Stimulated activated CD4-positive, alpha-beta T cell treated with anti-CD3 and anti-CD28 coated beads, Interleukin-15, amount 100 ng/mL, for 1 hour (primary cell): ENCODE measurements around the gene CCR2.
"Not testable (repeated sequence)": the region's sequence is repeated elsewhere in the genome, so short reads cannot be mapped to it uniquely, and the experiment has no call there.

Source experiments
- DNase-seq, 2 donors: peaks; one replicate each; pipeline ENCODE4 v3.0.0-alpha.2; 2020; ENCODE audit warnings: low read depth in 1 of 2, low spot score in 1 of 2

The CCR2 gene

DNA sequence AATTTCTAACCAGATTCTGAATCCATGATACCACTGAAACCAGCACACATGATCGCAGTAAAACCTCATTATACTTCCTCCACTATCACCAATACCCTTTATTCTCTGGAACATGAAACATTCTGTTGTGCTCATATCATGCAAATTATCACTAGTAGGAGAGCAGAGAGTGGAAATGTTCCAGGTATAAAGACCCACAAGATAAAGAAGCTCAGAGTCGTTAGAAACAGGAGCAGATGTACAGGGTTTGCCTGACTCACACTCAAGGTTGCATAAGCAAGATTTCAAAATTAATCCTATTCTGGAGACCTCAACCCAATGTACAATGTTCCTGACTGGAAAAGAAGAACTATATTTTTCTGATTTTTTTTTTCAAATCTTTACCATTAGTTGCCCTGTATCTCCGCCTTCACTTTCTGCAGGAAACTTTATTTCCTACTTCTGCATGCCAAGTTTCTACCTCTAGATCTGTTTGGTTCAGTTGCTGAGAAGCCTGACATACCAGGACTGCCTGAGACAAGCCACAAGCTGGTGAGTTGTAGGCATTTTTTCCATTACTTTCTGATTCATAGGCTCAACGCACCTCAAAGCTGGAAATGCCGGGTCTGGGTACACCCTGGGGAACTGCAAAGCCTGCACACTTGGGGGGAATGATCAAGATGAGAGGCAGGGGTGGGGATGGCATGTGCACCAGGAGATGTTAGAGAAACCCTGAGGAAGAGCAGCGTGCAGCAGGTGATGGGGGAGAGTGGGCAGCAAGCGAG is at the start of gene CCR2:
Gene CCR2 (plus strand): TSS at position 465 of the 764 bp plus-strand sequence. CDS start 3,417 bp downstream, outside the sequence.
- no peak for DNase-seq

GRCh38 chr3:46304739-46305138 is 49.2 kb upstream of the CCR2 start:
- DNase-seq, result no peak

- no peak for DNase-seq
Measured at GRCh38 chr3:46312991-46313390, 40.9 kb upstream of the CCR2 start.

GRCh38 chr3:46314517-46314916 is 39.4 kb upstream of the CCR2 start:
- no peak for DNase-seq

DNA sequence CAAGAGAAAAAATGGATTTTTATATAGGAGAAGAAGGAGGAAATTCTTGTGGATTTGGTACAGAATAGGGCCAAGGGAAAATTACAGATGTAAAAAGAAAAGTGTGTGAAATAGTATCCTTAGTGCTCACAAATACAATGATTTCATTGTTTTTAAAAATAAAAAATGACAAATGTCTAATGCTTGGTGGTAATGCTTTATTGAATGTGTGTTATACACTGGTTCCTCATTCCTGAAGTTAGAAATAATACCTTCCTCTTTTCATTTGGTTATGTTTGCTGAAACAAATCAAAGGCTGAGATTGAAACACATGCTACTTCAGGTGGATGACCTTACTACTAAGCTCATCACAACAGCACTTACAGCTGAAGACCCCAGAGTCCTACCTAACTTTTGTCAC is 37.7 kb upstream of the CCR2 start:
- no peak for DNase-seq

- no peak for DNase-seq
Measured at GRCh38 chr3:46318207-46318927, 35.5 kb upstream of the CCR2 start.

- DNase-seq, result no peak
Measured at GRCh38 chr3:46321461-46322104, 32.3 kb upstream of the CCR2 start.

GRCh38 chr3:46324036-46324435 is 29.9 kb upstream of the CCR2 start:
- no peak for DNase-seq

DNA sequence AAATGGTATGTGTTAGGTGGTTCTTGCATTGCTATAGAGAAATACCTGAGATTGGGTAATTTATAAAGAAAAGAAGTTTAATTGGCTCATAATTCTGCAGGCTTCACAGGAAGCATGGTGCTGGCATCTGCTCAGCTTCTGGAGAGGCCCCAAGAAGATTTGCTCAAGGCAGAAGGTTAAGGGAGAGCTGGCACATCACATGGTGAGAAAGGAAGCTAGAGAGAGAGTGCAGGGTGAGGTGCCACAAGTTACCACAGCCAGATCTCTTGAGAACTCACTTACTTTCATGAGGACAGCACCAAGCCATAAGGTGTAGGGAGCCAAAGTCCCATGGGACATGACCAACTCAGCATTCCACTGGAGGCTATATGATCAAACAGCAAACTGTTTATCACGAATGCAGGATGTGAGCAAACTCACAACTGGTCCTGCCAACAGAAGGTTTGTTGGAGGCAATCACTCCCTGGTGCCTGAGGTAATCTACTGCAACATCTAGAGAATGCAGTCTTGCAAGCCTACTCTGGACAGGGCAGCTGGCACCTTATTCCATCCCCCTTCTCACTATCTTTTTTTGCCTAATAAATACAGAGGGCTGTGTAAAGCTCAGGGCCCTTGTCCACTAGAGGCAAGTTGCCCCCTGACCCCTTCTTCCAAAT is 28.1 kb upstream of the CCR2 start:
- DNase-seq, result no peak

DNA sequence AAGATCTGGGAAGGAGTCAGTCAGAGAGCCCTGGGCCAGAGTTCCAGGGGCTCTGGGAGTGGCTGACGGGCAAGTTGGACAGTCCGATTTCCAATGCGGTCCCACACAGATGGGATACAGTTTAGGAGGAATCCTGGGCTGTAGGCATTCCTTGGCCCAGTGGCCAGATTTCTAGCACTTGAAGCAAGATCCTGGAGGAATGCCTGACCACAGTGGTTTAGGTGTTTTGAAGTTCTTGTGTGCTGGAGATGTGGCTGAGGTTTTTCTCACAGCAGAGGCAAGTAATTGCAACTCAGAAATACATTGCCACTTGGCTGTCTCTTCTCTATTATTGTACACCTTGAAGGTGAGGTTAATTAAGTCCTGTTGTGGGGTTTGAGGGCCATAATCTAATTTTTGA is 23.2 kb upstream of the CCR2 start:
- DNase-seq, result not testable (repeated sequence)

DNA sequence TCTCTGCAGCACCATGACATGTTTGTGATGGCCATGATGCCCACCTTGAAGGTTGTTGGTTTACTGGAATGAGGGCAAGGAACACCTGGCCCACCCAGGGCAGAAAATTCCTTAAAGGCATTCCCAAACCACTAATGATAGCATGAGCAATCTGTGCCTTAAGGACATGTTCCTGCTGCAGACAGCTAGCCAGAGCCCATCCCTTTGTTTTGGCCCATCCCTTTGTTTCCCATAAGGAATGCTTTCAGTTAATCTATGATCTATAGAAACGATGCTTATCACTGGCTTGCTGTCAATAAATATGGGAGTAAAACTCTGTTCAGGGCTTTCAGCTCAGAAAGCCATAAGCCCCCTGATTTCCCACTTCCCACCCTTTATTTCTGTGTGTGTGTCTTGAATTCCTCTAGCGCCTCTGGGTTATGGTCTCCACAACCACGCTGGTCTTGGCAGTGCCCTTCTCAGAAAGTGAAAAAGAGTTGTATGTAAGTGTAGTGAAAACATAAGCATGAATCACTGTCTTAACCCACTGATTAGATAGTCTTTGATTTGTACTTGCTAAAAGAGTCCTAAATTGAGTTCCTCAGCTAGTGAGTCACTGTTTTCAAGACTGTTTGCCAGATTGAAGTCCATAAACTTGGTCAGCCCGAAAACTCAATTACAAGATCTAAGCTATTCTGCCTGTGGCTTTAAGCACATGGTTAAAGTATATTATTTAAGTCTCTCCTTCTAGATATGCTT is 19.0 kb upstream of the CCR2 start:
- no peak for DNase-seq

DNA sequence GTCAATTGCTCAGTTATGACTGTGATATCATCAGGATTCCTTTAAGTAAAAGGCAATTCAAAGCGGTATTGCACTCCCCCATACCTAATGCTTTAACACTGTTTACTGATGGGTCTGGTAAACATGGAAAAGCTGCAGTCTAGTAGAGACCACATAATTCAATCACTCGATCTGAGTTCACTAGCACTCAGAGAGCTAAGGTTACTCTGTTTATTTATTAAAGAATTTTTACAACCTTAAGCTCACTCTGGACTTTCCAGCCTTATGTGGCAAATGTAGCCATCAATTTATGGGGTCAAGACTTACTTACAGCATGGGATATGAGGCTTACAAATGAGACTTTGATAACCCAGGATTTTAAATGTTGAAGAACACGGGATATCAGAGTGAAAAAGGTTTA is 18.4 kb upstream of the CCR2 start:
- DNase-seq, result no peak

DNA sequence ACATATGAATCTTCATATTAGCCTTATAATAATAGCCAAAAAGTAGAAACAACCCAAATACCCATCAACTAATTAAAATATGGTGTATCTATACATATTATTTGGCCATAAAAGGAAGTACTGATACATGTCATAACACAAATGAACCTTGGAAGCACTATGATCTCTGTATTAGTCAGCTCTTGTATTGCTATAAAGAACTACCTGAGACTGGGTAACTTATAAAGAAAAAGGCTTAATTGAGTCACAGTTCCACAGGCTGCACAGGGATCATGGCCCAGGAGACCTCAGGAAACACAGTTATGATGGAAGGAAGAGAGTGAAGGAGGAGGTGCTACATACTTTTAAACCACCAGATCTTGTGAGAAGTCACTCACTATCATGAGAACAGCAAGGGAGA is 16.0 kb upstream of the CCR2 start:
- DNase-seq, result no peak

DNA sequence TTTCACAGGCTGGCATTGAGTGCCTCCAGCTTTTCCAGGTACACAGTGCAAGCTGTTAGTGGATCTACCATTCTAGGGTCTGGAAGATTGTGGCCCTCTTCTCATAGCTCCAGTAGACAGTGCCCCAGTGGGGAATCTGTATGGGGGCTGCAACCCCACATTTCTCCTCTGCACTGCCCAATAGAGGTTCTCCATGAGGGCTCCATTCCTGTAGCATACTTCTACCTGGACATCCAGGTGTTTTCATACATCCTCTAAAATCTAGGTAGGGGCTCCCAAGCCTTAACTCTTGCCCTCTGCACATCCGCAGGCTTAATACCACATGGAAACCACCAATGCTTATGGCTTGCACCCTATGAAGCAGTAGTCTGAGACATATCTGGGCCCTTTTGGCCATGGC is 15.1 kb upstream of the CCR2 start:
- no peak for DNase-seq

DNA sequence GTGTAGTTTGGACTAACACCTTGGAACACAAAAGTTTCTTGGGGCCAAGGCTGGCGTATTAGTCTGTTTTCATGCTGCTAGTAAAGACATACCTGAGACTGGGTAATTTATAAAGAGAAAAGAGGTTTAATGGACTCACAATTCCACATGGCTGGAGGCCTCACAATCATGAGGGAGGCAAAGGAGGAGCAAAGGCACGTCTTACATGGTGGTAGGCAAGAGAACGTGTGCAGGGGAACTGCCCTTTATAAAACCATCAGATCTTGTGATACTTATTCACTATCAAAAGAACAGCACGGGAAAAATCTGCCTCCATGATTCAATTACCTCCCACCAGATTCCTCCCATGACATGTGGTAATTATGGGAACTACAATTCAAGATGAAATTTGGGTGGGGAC is 9.4 kb upstream of the CCR2 start:
- DNase-seq, result no peak

- DNase-seq, result no peak
Measured at GRCh38 chr3:46348823-46349482, 5.0 kb upstream of the CCR2 start.

- DNase-seq, result no peak
Measured at GRCh38 chr3:46349484-46350261, 4.2 kb upstream of the CCR2 start.

GRCh38 chr3:46350262-46350565 is 3.7 kb upstream of the CCR2 start:
- no peak for DNase-seq

GRCh38 chr3:46351646-46352045 is 2.3 kb upstream of the CCR2 start:
- DNase-seq, result no peak

GRCh38 chr3:46353090-46353489 is 821 bp upstream of the CCR2 start:
- no peak for DNase-seq
